C4-2B (cell line): ENCODE results near the gene NLRP1.

ENCODE experiments used
- CTCF ChIP-seq: fragments of 450-650 bp; conservative IDR thresholded peaks from 2 replicates; pipeline ENCODE4 v1.5.1; 2017; ENCODE audit warnings: mild to moderate bottlenecking
- ZFX ChIP-seq: fragments of 450-650 bp; IDR thresholded peaks from 2 replicates; pipeline ENCODE4 v1.6.1; 2017

- TF ChIP-seq CTCF (no peak), ZFX (no peak)
Observed at GRCh38 chr17:5511401-5512225, 72.7 kb downstream of the NLRP1 start.
